Neuron (in vitro differentiated cells): Measurements from ENCODE around the gene MRGPRD.

Source experiments
- H2AFZ ChIP-seq: one replicate; pipeline ENCODE4 v1.6.1; 2013; ENCODE audit warnings: low read depth, mild to moderate bottlenecking, inconsistent platforms, low read length, moderate library complexity
- H3K27me3 ChIP-seq: one replicate; pipeline ENCODE4 v1.6.1; 2013; ENCODE audit warnings: low read length; ENCODE audit not compliant: insufficient read depth
- H3K36me3 ChIP-seq: one replicate; pipeline ENCODE4 v1.6.1; 2013; ENCODE audit warnings: low read length; ENCODE audit not compliant: insufficient read depth
- H3K4me1 ChIP-seq: one replicate; pipeline ENCODE4 v1.6.1; 2013; ENCODE audit warnings: low read length; ENCODE audit not compliant: insufficient read depth
- H3K4me3 ChIP-seq: 2 replicates; pipeline ENCODE4 v1.5.1; 2013; ENCODE audit warnings: mild to moderate bottlenecking, low read length, moderate library complexity
- H3K9me3 ChIP-seq: one replicate; pipeline ENCODE4 v1.6.1; 2013; ENCODE audit warnings: low read length

The MRGPRD gene

GRCh38 chr11:68994161-68994893, 13.5 kb upstream of the MRGPRD start:
- Histone ChIP-seq H3K36me3 (no peaks in the 10 kb centered on the region), H3K9me3 (no peaks in the 10 kb centered on the region), H3K4me3 (no peak overlapping the region), H3K4me1 (no peaks in the 10 kb centered on the region), H3K27me3 (peaks cover 27% of the 10 kb centered on the region), H2AFZ (no peak overlapping the region)

GRCh38 chr11:68993546-68993945, 12.8 kb upstream of the MRGPRD start:
- H3K4me3 ChIP-seq: no peak overlapping the region
- H3K9me3 ChIP-seq: no peaks in the 10 kb centered on the region
- H3K4me1 ChIP-seq: no peaks in the 10 kb centered on the region
- peaks cover 27% of the 10 kb centered on the region for H3K27me3 ChIP-seq
- H3K36me3 ChIP-seq: no peaks in the 10 kb centered on the region
- no peak overlapping the region for H2AFZ ChIP-seq

GRCh38 chr11:68992743-68993255, 12.0 kb upstream of the MRGPRD start:
- Histone ChIP-seq H3K9me3 (no peaks in the 10 kb centered on the region), H3K4me3 (no peak overlapping the region), H3K4me1 (no peaks in the 10 kb centered on the region), H3K36me3 (no peaks in the 10 kb centered on the region), H2AFZ (no peak overlapping the region), H3K27me3 (peaks cover 25% of the 10 kb centered on the region)

- H3K9me3 ChIP-seq: no peaks in the 10 kb centered on the region
- H2AFZ ChIP-seq: no peak overlapping the region
- H3K27me3 ChIP-seq: peaks cover 19% of the 10 kb centered on the region
- no peak overlapping the region for H3K4me3 ChIP-seq
- no peaks in the 10 kb centered on the region for H3K4me1 ChIP-seq
- no peaks in the 10 kb centered on the region for H3K36me3 ChIP-seq
Observed at GRCh38 chr11:68990995-68991780, 10.4 kb upstream of the MRGPRD start.

GRCh38 chr11:68989936-68990606, 9.3 kb upstream of the MRGPRD start:
- Histone ChIP-seq H3K4me1 (no peaks in the 10 kb centered on the region), H2AFZ (no peak overlapping the region), H3K9me3 (no peaks in the 10 kb centered on the region), H3K27me3 (peaks cover 16% of the 10 kb centered on the region), H3K36me3 (no peaks in the 10 kb centered on the region), H3K4me3 (no peak overlapping the region)

- H2AFZ ChIP-seq: no peak overlapping the region
- H3K36me3 ChIP-seq: no peaks in the 10 kb centered on the region
- no peaks in the 10 kb centered on the region for H3K4me1 ChIP-seq
- H3K9me3 ChIP-seq: no peaks in the 10 kb centered on the region
- peaks cover 13% of the 10 kb centered on the region for H3K27me3 ChIP-seq
- H3K4me3 ChIP-seq: no peak overlapping the region
Observed at GRCh38 chr11:68988491-68988890, 7.7 kb upstream of the MRGPRD start.

GRCh38 chr11:68987211-68987610, 6.4 kb upstream of the MRGPRD start:
- H2AFZ ChIP-seq: no peak overlapping the region
- H3K36me3 ChIP-seq: no peaks in the 10 kb centered on the region
- H3K4me3 ChIP-seq: no peak overlapping the region
- H3K9me3 ChIP-seq: no peaks in the 10 kb centered on the region
- H3K4me1 ChIP-seq: no peaks in the 10 kb centered on the region
- peaks cover 4% of the 10 kb centered on the region for H3K27me3 ChIP-seq

- no peaks in the 10 kb centered on the region for H3K4me1 ChIP-seq
- no peaks in the 10 kb centered on the region for H3K27me3 ChIP-seq
- no peak overlapping the region for H3K4me3 ChIP-seq
- H3K36me3 ChIP-seq: no peaks in the 10 kb centered on the region
- no peaks in the 10 kb centered on the region for H3K9me3 ChIP-seq
- H2AFZ ChIP-seq: no peak overlapping the region
Observed at GRCh38 chr11:68983801-68984200, 3.0 kb upstream of the MRGPRD start.

GRCh38 chr11:68982134-68982533, 1.3 kb upstream of the MRGPRD start:
- Histone ChIP-seq H2AFZ (no peak overlapping the region), H3K4me1 (no peaks in the 10 kb centered on the region), H3K4me3 (no peak overlapping the region), H3K27me3 (no peaks in the 10 kb centered on the region), H3K36me3 (no peaks in the 10 kb centered on the region), H3K9me3 (no peaks in the 10 kb centered on the region)

- Histone ChIP-seq H3K4me1 (no peaks in the 10 kb centered on the region), H2AFZ (no peak overlapping the region), H3K36me3 (no peaks in the 10 kb centered on the region), H3K9me3 (no peaks in the 10 kb centered on the region), H3K27me3 (no peaks in the 10 kb centered on the region), H3K4me3 (no peak overlapping the region)
Observed at GRCh38 chr11:68979931-68980775, 633 bp downstream of the MRGPRD start.

- no peak overlapping the region for H3K4me3 ChIP-seq
- no peaks in the 10 kb centered on the region for H3K4me1 ChIP-seq
- H3K9me3 ChIP-seq: no peaks in the 10 kb centered on the region
- no peaks in the 10 kb centered on the region for H3K27me3 ChIP-seq
- no peaks in the 10 kb centered on the region for H3K36me3 ChIP-seq
- no peak overlapping the region for H2AFZ ChIP-seq
Observed at GRCh38 chr11:68978931-68979594, 1.7 kb downstream of the MRGPRD start.

- no peaks in the 10 kb centered on the region for H3K4me1 ChIP-seq
- H2AFZ ChIP-seq: no peak overlapping the region
- H3K9me3 ChIP-seq: no peaks in the 10 kb centered on the region
- H3K4me3 ChIP-seq: no peak overlapping the region
- no peaks in the 10 kb centered on the region for H3K27me3 ChIP-seq
- H3K36me3 ChIP-seq: no peaks in the 10 kb centered on the region
Observed at GRCh38 chr11:68978626-68978930, 2.2 kb downstream of the MRGPRD start.
